ENCODE measurements around the gene C1orf226.
"Not testable (repeated sequence)": the region's sequence is repeated elsewhere in the genome, so short reads cannot be mapped to it uniquely, and the experiment has no call there.

The C1orf226 gene

GRCh38 chr1:162381383-162381782, at the start of gene C1orf226:
C1orf226 (plus strand) TSS chr1:162381728; CDS start chr1:162381902, 174 bp downstream.
- no peak for DNase-seq (ENCODE audit: low spot score)

- DNase-seq (ENCODE audit: low spot score) = no peak
Measured at GRCh38 chr1:162333991-162334390, 47.5 kb upstream of the C1orf226 start.

- DNase-seq (ENCODE audit: low spot score) = no peak
Measured at GRCh38 chr1:162335126-162335525, 46.4 kb upstream of the C1orf226 start.

- no peak for DNase-seq (ENCODE audit: low spot score)
Measured at GRCh38 chr1:162336621-162337285, 44.8 kb upstream of the C1orf226 start.

GRCh38 chr1:162342452-162342983, 39.0 kb upstream of the C1orf226 start:
- DNase-seq (ENCODE audit: low spot score) = no peak

GRCh38 chr1:162343470-162343869, 38.1 kb upstream of the C1orf226 start:
- DNase-seq (ENCODE audit: low spot score) = no peak

GRCh38 chr1:162347281-162347680, 34.2 kb upstream of the C1orf226 start:
- DNase-seq (ENCODE audit: low spot score) = no peak

- DNase-seq (ENCODE audit: low spot score) = peak; percentile 87
Measured at GRCh38 chr1:162349635-162350330, 31.7 kb upstream of the C1orf226 start.

GRCh38 chr1:162351246-162351842, 30.2 kb upstream of the C1orf226 start:
- no peak for DNase-seq (ENCODE audit: low spot score)

GRCh38 chr1:162351874-162352273, 29.7 kb upstream of the C1orf226 start:
- DNase-seq (ENCODE audit: low spot score) = not testable (repeated sequence)

- DNase-seq (ENCODE audit: low spot score) = no peak
Measured at GRCh38 chr1:162353078-162353477, 28.4 kb upstream of the C1orf226 start.

GRCh38 chr1:162353702-162354101, 27.8 kb upstream of the C1orf226 start:
- no peak for DNase-seq (ENCODE audit: low spot score)

- DNase-seq (ENCODE audit: low spot score) = peak; percentile 12
Measured at GRCh38 chr1:162357681-162358266, 23.8 kb upstream of the C1orf226 start.

GRCh38 chr1:162358928-162359327, 22.6 kb upstream of the C1orf226 start:
- no peak for DNase-seq (ENCODE audit: low spot score)

- DNase-seq (ENCODE audit: low spot score) = no peak
Measured at GRCh38 chr1:162359523-162360236, 21.8 kb upstream of the C1orf226 start.

- DNase-seq (ENCODE audit: low spot score) = no peak
Measured at GRCh38 chr1:162360237-162360873, 21.2 kb upstream of the C1orf226 start.

- no peak for DNase-seq (ENCODE audit: low spot score)
Measured at GRCh38 chr1:162360874-162361260, 20.7 kb upstream of the C1orf226 start.

GRCh38 chr1:162361349-162361748, 20.2 kb upstream of the C1orf226 start:
- no peak for DNase-seq (ENCODE audit: low spot score)

GRCh38 chr1:162363823-162364222, 17.7 kb upstream of the C1orf226 start:
- DNase-seq (ENCODE audit: low spot score) = no peak

- no peak for DNase-seq (ENCODE audit: low spot score)
Measured at GRCh38 chr1:162364498-162364897, 17.0 kb upstream of the C1orf226 start.

- no peak for DNase-seq (ENCODE audit: low spot score)
Measured at GRCh38 chr1:162365284-162366020, 16.1 kb upstream of the C1orf226 start.

All from kidney capillary endothelial cell (primary cell).